Neural progenitor cell (in vitro differentiated cells): ENCODE data around the gene ITPR1. TPM values are rescaled to one million over a fixed set of nuclear protein-coding genes. Genes with fewer than 3 reads are reported as not detected.

Experiments used
- DNase-seq: peaks from one replicate; pipeline ENCODE4 v3.0.0-alpha.2; 2016; ENCODE audit warnings: low spot score
- H2AFZ ChIP-seq: fragments of 200-600 bp; sonication (generic); replicated peaks from 2 replicates; pipeline ENCODE4 v1.6.1; 2016; ENCODE audit warnings: antibody characterized with exemption
- H3F3A ChIP-seq: fragments of 200-600 bp; sonication (generic); 2 replicates; pipeline ENCODE4 v1.6.1; 2016; ENCODE audit warnings: antibody characterized with exemption, low read depth
- H3K27ac ChIP-seq: fragments of 200-600 bp; sonication (generic); 2 replicates; pipeline ENCODE4 v1.5.1; 2016; ENCODE audit warnings: mild to moderate bottlenecking
- H3K27me3 ChIP-seq: fragments of 200-600 bp; sonication (generic); 2 replicates; pipeline ENCODE4 v1.6.1; 2016; ENCODE audit warnings: mild to moderate bottlenecking, moderate library complexity
- H3K36me3 ChIP-seq: fragments of 200-600 bp; sonication (generic); 2 replicates; pipeline ENCODE4 v1.5.1; 2016
- H3K4me1 ChIP-seq: fragments of 200-600 bp; sonication (generic); 2 replicates; pipeline ENCODE4 v1.6.1; 2016; ENCODE audit warnings: mixed run types
- H3K4me2 ChIP-seq: fragments of 200-600 bp; sonication (generic); 2 replicates; pipeline ENCODE4 v1.6.1; 2016
- H3K4me3 ChIP-seq: fragments of 200-600 bp; sonication (generic); 2 replicates; pipeline ENCODE4 v1.5.1; 2016
- H3K79me2 ChIP-seq: fragments of 200-600 bp; sonication (generic); 2 replicates; pipeline ENCODE4 v1.6.1; 2016; ENCODE audit warnings: low read depth
- H3K9ac ChIP-seq: fragments of 200-600 bp; sonication (generic); 2 replicates; pipeline ENCODE4 v1.6.1; 2016
- H3K9me3 ChIP-seq: fragments of 200-600 bp; sonication (generic); 2 replicates; pipeline ENCODE4 v1.5.1; 2016; ENCODE audit warnings: low read depth
- H4K20me1 ChIP-seq: fragments of 200-600 bp; sonication (generic); 2 replicates; pipeline ENCODE4 v1.6.1; 2016; ENCODE audit warnings: low read depth
- H3K27ac Mint-ChIP-seq: 3 replicates; pipeline ENCODE4 v1.8.0; 2021; ENCODE audit warnings: mixed read lengths
- H3K27me3 Mint-ChIP-seq: 2 replicates; pipeline ENCODE4 v1.8.0; 2022; ENCODE audit warnings: low read depth, mild to moderate bottlenecking, inconsistent platforms, moderate library complexity, mixed read lengths; ENCODE audit not compliant: insufficient read depth
- H3K36me3 Mint-ChIP-seq: 3 replicates; pipeline ENCODE4 v1.8.0; 2021; ENCODE audit warnings: mixed read lengths
- H3K4me1 Mint-ChIP-seq: 3 replicates; pipeline ENCODE4 v1.8.0; 2021; ENCODE audit warnings: mixed read lengths
- H3K4me3 Mint-ChIP-seq: 3 replicates; pipeline ENCODE4 v1.8.0; 2021; ENCODE audit warnings: mild to moderate bottlenecking, moderate library complexity, mixed read lengths
- H3K9me3 Mint-ChIP-seq: 3 replicates; pipeline ENCODE4 v1.8.0; 2020; ENCODE audit warnings: mixed read lengths
- EZH2 ChIP-seq: fragments of 200-600 bp; sonication (generic); IDR thresholded peaks from 2 replicates; pipeline ENCODE4 v1.6.1; 2017; ENCODE audit warnings: antibody characterized with exemption, mild to moderate bottlenecking, moderate library complexity
- EZH2phosphoT487 ChIP-seq: fragments of 200-600 bp; sonication (generic); IDR thresholded peaks from 2 replicates; pipeline ENCODE4 v1.6.1; 2017; ENCODE audit warnings: antibody characterized with exemption
- total RNA-seq: library from RNA; depleted of rRNA; stranded (reverse); fragments of >200 nt; gene quantifications from 2 replicates; pipeline ENCODE4 v1.2.3, GENCODE V29; 2015; ENCODE audit warnings: low replicate concordance
- TF ChIP-seq, protein P1 (sequence below): fragments of 200-600 bp; sonication (generic); IDR thresholded peaks from 2 replicates; pipeline ENCODE4 v1.5.1; 2017; ENCODE audit warnings: antibody characterized with exemption, mild to moderate bottlenecking

ITPR1 gene
- total RNA-seq, 1 donor from 2014 or later: 5.0 TPM

GRCh38 chr3:4852780-4853748, 359.9 kb downstream of the ITPR1 start:
- no peak overlapping the region for H3K4me3 Mint-ChIP-seq
- H3K9me3 Mint-ChIP-seq: peaks cover 2% of the 10 kb centered on the region
- H3K27me3 ChIP-seq: no peaks in the 10 kb centered on the region
- no peaks in the 10 kb centered on the region for H3K4me1 ChIP-seq
- DNase-seq: no peak
- no peaks in the 10 kb centered on the region for H3F3A ChIP-seq
- H3K36me3 Mint-ChIP-seq: no peaks in the 10 kb centered on the region
- H3K27ac ChIP-seq: no peak overlapping the region
- H3K4me3 ChIP-seq: no peak overlapping the region
- H4K20me1 ChIP-seq: no peaks in the 10 kb centered on the region
- no peaks in the 10 kb centered on the region for H3K27me3 Mint-ChIP-seq
- TF ChIP-seq, protein P1, sequence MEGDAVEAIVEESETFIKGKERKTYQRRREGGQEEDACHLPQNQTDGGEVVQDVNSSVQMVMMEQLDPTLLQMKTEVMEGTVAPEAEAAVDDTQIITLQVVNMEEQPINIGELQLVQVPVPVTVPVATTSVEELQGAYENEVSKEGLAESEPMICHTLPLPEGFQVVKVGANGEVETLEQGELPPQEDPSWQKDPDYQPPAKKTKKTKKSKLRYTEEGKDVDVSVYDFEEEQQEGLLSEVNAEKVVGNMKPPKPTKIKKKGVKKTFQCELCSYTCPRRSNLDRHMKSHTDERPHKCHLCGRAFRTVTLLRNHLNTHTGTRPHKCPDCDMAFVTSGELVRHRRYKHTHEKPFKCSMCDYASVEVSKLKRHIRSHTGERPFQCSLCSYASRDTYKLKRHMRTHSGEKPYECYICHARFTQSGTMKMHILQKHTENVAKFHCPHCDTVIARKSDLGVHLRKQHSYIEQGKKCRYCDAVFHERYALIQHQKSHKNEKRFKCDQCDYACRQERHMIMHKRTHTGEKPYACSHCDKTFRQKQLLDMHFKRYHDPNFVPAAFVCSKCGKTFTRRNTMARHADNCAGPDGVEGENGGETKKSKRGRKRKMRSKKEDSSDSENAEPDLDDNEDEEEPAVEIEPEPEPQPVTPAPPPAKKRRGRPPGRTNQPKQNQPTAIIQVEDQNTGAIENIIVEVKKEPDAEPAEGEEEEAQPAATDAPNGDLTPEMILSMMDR: no peak
- TF ChIP-seq EZH2phosphoT487 (no peak), EZH2 (no peak)
- H3K4me1 Mint-ChIP-seq: peaks cover 5% of the 10 kb centered on the region
- H2AFZ ChIP-seq: no peak overlapping the region
- H3K9me3 ChIP-seq: no peaks in the 10 kb centered on the region
- H3K4me2 ChIP-seq: no peak overlapping the region
- no peaks in the 10 kb centered on the region for H3K79me2 ChIP-seq
- no peak overlapping the region for H3K27ac Mint-ChIP-seq
- no peak overlapping the region for H3K9ac ChIP-seq
- H3K36me3 ChIP-seq: no peaks in the 10 kb centered on the region

DNA sequence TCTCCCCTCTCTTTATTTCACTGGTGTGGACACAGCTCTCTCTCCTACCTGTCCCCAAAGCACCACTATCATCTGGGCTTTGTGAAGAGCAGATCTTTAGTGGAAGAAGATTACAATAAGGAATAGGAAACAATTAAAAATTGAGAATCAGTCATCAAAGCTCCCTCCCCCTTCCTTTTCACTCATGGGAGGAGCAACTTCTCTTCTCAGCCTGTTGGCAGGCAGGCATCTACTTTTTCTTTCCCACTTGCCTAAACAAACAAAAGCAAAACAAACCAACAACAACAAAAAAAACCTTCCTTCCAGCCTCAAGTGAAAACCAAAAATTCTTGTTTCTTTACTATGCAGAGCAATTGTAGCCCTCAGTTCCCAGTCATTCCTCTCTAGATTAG, 360.6 kb downstream of the ITPR1 start:
- Histone ChIP-seq H2AFZ (no peak overlapping the region), H3K9ac (no peak overlapping the region), H3K79me2 (no peaks in the 10 kb centered on the region), H3K27me3 (no peaks in the 10 kb centered on the region), H3K4me3 (no peak overlapping the region), H3K4me2 (no peak overlapping the region), H3K27ac (no peak overlapping the region), H3K9me3 (no peaks in the 10 kb centered on the region), H3K4me1 (no peaks in the 10 kb centered on the region), H3K36me3 (no peaks in the 10 kb centered on the region), H4K20me1 (no peaks in the 10 kb centered on the region), H3F3A (no peaks in the 10 kb centered on the region)
- no peaks in the 10 kb centered on the region for H3K36me3 Mint-ChIP-seq
- H3K9me3 Mint-ChIP-seq: peaks cover 2% of the 10 kb centered on the region
- no peaks in the 10 kb centered on the region for H3K27me3 Mint-ChIP-seq
- H3K4me1 Mint-ChIP-seq: no peaks in the 10 kb centered on the region
- TF ChIP-seq, protein P1: no peak
- no peak for TF ChIP-seq EZH2phosphoT487
- no peak overlapping the region for H3K27ac Mint-ChIP-seq
- no peak overlapping the region for H3K4me3 Mint-ChIP-seq
- no peak for DNase-seq

- no peaks in the 10 kb centered on the region for H3K36me3 ChIP-seq
- TF ChIP-seq, protein P1: no peak
- TF ChIP-seq EZH2 (no peak), EZH2phosphoT487 (no peak)
- no peak overlapping the region for H3K9ac ChIP-seq
- H3K4me3 Mint-ChIP-seq: no peak overlapping the region
- no peak overlapping the region for H2AFZ ChIP-seq
- no peaks in the 10 kb centered on the region for H3K9me3 ChIP-seq
- no peaks in the 10 kb centered on the region for H3F3A ChIP-seq
- no peaks in the 10 kb centered on the region for H4K20me1 ChIP-seq
- H3K4me1 Mint-ChIP-seq: no peaks in the 10 kb centered on the region
- no peak overlapping the region for H3K27ac ChIP-seq
- H3K27me3 Mint-ChIP-seq: no peaks in the 10 kb centered on the region
- H3K9me3 Mint-ChIP-seq: peaks cover 2% of the 10 kb centered on the region
- no peaks in the 10 kb centered on the region for H3K36me3 Mint-ChIP-seq
- no peaks in the 10 kb centered on the region for H3K79me2 ChIP-seq
- H3K27ac Mint-ChIP-seq: no peak overlapping the region
- no peak for DNase-seq
- no peak overlapping the region for H3K4me2 ChIP-seq
- no peaks in the 10 kb centered on the region for H3K27me3 ChIP-seq
- H3K4me3 ChIP-seq: no peak overlapping the region
- H3K4me1 ChIP-seq: no peaks in the 10 kb centered on the region
Measured at GRCh38 chr3:4855676-4856075, 362.5 kb downstream of the ITPR1 start.
